Left renal cortex interstitium (tissue), 4 donors: ENCODE data around the gene SP140. TPM values are rescaled to one million over a fixed set of nuclear protein-coding genes. Genes with fewer than 3 reads are reported as not detected.
"Not testable (repeated sequence)": the region's sequence is repeated elsewhere in the genome, so short reads cannot be mapped to it uniquely, and the experiment has no call there.

ENCODE experiments used
- DNase-seq, 4 donors: peaks; one replicate each; pipeline ENCODE4 v3.0.0-alpha.2; 2013; ENCODE audit warnings: low read depth in 4 of 4, low spot score in 2 of 4, missing footprints in 1 of 4
- polyA plus RNA-seq, 4 donors: library from polyadenylated mRNA; unstranded; fragments of 120-200 nt; gene quantifications; one replicate each; pipeline ENCODE4 v1.2.1, GENCODE V29; 2013; ENCODE audit not compliant: insufficient read length in 4 of 4

Gene SP140
- polyA plus RNA-seq, 4 donors = 0.24 to 1.4 (median 0.91) TPM

DNA sequence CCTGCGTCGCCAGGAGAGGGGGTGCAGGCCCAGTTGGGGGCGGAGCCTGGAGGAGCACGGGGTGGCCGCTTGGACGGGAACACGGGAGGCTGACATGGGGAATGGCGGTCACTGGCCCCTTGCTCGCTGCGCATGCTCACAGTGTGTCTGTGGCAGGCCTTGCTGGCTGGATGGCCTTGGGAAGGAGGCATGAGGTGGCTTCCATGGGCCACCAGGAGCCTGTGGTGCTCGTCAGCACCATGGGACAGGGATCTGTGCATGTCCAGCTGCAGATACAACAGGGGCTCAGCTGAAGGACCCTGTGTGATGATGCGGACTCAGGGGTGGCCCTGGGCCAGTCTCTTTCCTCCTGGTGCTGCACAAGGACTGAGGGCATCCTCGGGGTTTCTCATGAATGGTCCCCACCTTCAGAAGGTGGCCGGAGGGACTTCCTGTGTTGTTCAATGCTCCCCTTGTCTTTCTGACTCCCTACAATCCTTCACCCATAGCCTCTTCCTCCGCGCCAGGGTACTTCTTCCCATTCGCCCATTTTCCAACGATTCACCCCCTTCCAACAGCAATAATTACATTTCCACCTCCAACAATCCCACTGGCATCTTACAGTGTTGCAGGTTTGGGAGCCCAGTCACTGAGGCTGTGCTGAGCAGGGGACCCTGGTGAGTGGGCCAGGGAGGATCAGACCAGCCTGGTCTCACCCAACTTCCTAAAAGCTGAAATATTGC lies 98.0 kb downstream of the SP140 start:
- DNase-seq = no peak

- DNase-seq = no peak
Observed at GRCh38 chr2:230324503-230324902, 99.0 kb downstream of the SP140 start.

GRCh38 chr2:230325316-230326243 lies 100.0 kb downstream of the SP140 start:
- DNase-seq = no peak

DNA sequence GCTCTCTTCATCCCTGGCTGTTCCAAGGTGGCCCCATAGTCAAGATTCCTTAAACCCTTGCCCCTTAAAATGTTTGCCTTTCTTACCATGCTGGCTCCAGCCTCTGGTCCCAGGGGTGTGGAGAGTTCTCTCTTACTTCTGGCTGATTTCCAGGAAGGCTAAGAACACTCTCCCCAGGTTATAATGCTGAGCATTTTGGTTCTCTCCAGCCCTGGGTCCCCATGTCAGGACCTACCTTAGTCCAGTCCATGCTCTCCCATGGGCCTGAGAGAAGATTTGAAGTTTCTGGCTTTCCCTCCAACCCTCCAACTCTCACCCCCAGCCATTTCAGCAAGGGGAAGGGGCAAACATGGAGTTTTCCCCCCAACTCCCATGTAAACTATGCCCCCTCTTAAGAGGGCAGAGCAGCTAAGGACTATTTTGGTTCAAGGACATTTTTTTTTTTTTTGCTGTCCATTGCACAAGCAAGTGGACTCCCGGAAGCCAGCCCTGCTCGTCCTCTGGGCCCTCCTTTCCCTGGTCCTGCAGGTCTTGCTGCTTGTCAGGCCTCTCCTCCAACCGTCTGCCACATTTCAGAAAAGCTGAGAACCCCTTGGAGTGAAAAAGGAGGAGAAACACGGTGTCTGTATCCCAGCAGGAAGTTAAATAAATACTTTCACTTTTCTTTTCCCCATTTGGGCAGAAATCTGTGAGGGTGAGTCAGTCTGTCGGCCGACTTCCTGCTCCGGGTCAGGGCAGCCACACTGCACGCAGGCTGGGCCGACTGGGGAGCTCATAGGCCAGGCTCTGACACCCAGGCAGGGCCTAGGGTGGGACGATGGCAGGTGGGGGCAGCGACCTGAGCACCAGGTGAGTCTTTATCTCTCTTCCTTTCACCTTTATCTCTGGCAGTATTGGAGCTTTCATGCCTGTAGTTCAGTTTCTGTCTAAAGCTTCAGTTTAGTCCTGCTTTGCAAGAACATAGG lies 101.2 kb downstream of the SP140 start, which contains the start of gene SP140L:
Gene SP140L (plus strand): TSS at position 741 of the 965 bp plus-strand sequence. CDS start 77 bp downstream, at position 818.
- DNase-seq = peak in 1 of 4 donors; percentile 26

- no peak for DNase-seq
Observed at GRCh38 chr2:230327418-230328154, 102.0 kb downstream of the SP140 start.

- no peak for DNase-seq
Observed at GRCh38 chr2:230328155-230328458, 102.6 kb downstream of the SP140 start.

- no peak for DNase-seq
Observed at GRCh38 chr2:230329946-230330605, 104.5 kb downstream of the SP140 start.

- no peak for DNase-seq
Observed at GRCh38 chr2:230330725-230331124, 105.2 kb downstream of the SP140 start.

GRCh38 chr2:230335461-230335863 lies 109.9 kb downstream of the SP140 start:
- no peak for DNase-seq

DNA sequence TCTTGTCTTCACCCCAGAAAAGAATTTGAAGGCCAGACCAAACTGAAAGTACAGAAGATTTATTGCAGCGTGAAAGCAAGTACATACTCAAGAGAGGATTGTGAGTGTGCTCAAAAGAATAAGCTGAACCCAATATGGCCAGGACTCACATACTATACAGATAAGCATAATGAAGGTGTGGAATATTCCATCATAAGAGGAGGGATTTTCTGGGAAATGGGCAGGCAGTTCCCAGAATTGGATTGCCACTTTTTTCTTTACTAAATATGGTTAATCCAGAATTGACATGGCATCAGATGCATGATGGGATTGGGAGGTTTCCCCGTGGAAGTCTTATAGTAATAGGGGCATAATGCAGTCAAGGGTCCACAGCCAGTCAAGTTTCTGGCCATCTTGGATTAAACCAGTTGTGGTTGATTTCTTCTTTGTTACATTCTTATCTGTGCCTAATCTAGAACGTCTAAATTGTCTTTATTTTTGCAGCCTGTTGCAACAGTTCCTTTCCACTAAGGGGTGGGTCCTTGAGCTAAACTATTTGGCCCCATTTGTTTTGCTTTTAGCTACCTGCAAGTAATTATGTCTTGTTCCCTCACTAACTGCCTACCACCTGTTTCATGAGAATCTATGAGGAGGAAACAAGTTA lies 110.4 kb downstream of the SP140 start:
- no peak for DNase-seq

DNA sequence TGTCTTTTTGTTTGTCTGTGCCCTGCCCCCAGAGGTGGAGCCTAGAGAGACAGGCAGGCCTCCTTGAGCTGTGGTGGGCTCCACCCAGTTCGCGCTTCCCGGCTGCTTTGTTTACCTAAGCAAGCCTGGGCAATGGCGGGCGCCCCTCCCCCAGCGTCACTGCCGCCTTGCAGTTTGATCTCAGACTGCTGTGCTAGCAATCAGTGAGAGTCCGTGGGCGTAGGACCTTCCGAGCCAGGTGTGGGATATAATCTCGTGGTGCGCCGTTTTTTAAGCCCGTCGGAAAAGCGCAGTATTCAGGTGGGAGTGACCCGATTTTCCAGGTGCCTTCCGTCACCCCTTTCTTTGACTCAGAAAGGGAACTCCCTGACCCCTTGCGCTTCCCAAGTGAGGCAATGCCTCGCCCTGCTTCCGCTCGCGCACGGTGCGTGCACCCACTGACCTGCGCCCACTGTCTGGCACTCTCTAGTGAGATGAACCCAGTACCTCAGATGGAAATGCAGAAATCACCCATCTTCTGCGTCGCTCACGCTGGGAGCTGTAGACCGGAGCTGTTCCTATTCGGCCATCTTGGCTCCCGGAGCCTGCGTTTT lies 116.5 kb downstream of the SP140 start:
- not testable (repeated sequence) for DNase-seq

- DNase-seq = not testable (repeated sequence)
Observed at GRCh38 chr2:230343041-230343624, 117.6 kb downstream of the SP140 start.

DNA sequence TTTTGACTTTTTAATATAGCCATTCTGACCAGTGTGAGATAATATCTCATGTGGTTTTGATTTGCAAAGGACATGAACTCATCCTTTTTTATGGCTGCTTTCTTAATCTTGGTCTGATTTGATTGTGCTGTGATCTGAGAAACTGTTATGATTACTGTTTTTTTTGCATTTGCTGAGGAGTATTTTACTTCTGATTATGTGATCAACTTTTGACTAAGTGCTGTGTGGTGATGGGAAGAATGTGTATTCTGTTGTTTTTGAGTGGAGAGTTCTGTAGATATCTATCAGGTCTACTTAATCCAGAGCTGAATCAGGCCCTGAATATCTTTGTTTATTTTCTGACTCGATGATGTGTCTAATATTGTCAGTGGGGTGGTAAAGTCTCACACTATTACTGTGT lies 118.2 kb downstream of the SP140 start:
- no peak for DNase-seq

- no peak for DNase-seq
Observed at GRCh38 chr2:230346465-230346864, 120.9 kb downstream of the SP140 start.

GRCh38 chr2:230346921-230347533 lies 121.5 kb downstream of the SP140 start:
- no peak for DNase-seq

DNA sequence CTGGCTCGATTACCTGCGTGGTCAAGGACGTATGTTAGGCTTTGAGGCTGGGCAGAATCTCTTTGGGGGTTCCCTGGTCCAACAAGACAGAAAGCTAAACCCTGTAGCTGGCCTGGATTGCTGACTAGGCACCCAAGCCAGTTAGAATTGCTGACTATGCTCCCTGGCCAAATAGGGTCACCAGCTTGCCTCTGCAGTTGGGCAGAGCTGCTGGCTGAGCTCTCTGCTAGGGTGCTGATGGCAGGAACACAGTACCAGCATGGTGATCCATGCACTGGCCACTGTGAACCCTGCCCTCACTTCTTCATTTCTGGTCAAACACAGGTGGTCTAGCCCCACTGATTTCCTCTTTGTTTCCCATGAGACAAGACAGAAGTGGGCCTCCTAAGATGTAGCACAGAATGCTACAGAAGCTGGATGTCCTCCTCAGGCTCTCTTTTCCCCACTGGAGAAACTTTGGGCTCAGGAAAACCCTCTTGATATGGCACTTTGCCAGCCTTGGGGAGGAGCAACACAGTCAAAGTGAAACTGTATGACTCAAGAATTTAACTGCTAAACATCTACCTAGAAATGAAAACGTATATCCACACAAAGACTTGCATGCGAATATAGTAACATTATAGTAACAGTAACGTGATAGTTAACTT lies 122.2 kb downstream of the SP140 start:
- no peak for DNase-seq

DNA sequence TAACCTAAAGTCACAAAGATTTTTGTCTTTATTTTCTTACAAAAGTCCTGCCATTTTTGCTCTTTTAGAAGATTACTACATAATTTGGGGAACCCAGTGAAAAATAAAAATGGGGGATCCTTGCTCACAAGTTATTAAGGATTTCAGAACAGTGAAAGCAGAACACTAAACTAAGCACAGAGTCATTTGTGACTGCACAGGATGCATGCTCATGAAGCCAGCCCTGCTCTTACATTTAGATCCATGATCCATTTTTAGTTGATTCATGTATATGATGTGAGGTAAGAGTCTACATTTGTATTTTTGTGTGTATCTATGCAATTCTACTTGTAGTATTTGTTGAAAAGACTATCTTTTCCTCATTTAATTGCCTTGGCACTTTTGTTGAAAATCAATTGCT lies 123.3 kb downstream of the SP140 start:
- no peak for DNase-seq
